Panc1 (cell line): ENCODE measurements around the gene DCXR. TPM values are rescaled to one million over a fixed set of nuclear protein-coding genes. Genes with fewer than 3 reads are reported as not detected.

ENCODE experiments used
- ATAC-seq: fragments of 200-7000 bp; cut with Tn5 transposase; 2 replicates; pipeline ENCODE4 v1.9.1; 2020; ENCODE audit warnings: mild to moderate bottlenecking, moderate library complexity
- BruUV-seq: library from RNA; stranded (reverse); fragments of 400-500 nt; replicated peaks from 2 replicates; lab custom pipeline; 2021; lab: Mats Ljungman, UMichigan
- CTCF ChIA-PET: fragments of 300-600 bp; sonication (Branson Sonifier 250); formaldehyde crosslinking; loops from one replicate; lab custom pipeline; 2022; ENCODE audit warnings: antibody characterized with exemption; lab: Charles Lee
- POLR2A ChIA-PET: fragments of 300-600 bp; sonication (Branson Sonifier 250); formaldehyde crosslinking; loops from one replicate; lab custom pipeline; 2022; ENCODE audit warnings: antibody characterized with exemption; lab: Charles Lee
- DNase-seq: peaks from one replicate; pipeline ENCODE4 v3.0.0-alpha.2; 2010; ENCODE audit warnings: low read depth, low spot score
- H3K27ac ChIP-seq: 2 replicates; pipeline ENCODE4 v1.5.1; 2011; ENCODE audit warnings: mild to moderate bottlenecking, low read length, inconsistent platforms
- H3K27me3 ChIP-seq: fragments of 200-500 bp; sonication (Bioruptor generic); 2 replicates; pipeline ENCODE4 v1.6.0; 2014; ENCODE audit warnings: low read length, inconsistent platforms; ENCODE audit not compliant: control insufficient read depth, insufficient read depth
- H3K36me3 ChIP-seq: fragments of 200-500 bp; sonication (Bioruptor generic); 2 replicates; pipeline ENCODE4 v1.5.1; 2014; ENCODE audit warnings: inconsistent platforms, mild to moderate bottlenecking, low read length, moderate library complexity; ENCODE audit not compliant: control insufficient read depth, insufficient read depth
- H3K4me1 ChIP-seq: 2 replicates; pipeline ENCODE4 v1.5.1; 2011; ENCODE audit warnings: inconsistent platforms, mild to moderate bottlenecking, low read length, moderate library complexity; ENCODE audit not compliant: control insufficient read depth, insufficient read depth
- H3K4me3 ChIP-seq, 2 experiments: 2 replicates each; pipeline ENCODE4 v1.5.1; 2011 to 2012; ENCODE audit warnings: low read depth in 2 of 2, low read length in 2 of 2, mild to moderate bottlenecking in 2 of 2, inconsistent platforms in 1 of 2, moderate library complexity in 1 of 2
- H3K9me3 ChIP-seq: fragments of 200-500 bp; sonication (Bioruptor generic); 2 replicates; pipeline ENCODE4 v1.5.1; 2014; ENCODE audit warnings: low read depth, mild to moderate bottlenecking, inconsistent platforms, low read length, moderate library complexity; ENCODE audit not compliant: control insufficient read depth, insufficient read depth
- CTCF ChIP-seq: fragments of 450-650 bp; IDR thresholded peaks from 2 replicates; pipeline ENCODE4 v1.5.1; 2017; ENCODE audit warnings: mild to moderate bottlenecking
- POLR2AphosphoS5 ChIP-seq: IDR thresholded peaks from 2 replicates; pipeline ENCODE4 v1.6.1; 2012; ENCODE audit warnings: mild to moderate bottlenecking, low read depth, low read length, moderate library complexity
- REST ChIP-seq, 2 experiments: IDR thresholded peaks; 2 replicates each; pipeline ENCODE4 v1.6.1; 2011 to 2012; ENCODE audit warnings: low read depth in 2 of 2, control low read depth in 1 of 2, low read length in 1 of 2, mild to moderate bottlenecking in 1 of 2, moderate library complexity in 1 of 2; ENCODE audit not compliant: insufficient read depth in 1 of 2
- SIN3A ChIP-seq: IDR thresholded peaks from 2 replicates; pipeline ENCODE4 v1.6.1; 2012; ENCODE audit warnings: low read depth, mild to moderate bottlenecking, low read length, moderate library complexity, borderline replicate concordance; ENCODE audit not compliant: insufficient read depth
- TCF7L2 ChIP-seq: IDR thresholded peaks from 2 replicates; pipeline ENCODE4 v1.6.1; 2011; ENCODE audit warnings: mild to moderate bottlenecking, low read depth, low read length, inconsistent platforms
- in situ Hi-C: cut with HindIII; loops from 2 replicates; pipeline ENCODE4 v1.10.0; 2016; ENCODE audit warnings: low sequenced_read_pairs, low pct_unique_long_range_greater_than_20kb
- intact Hi-C: fragments of 100-400 bp; cut with micrococcal nuclease; formaldehyde crosslinking; loops from one replicate; pipeline ENCODE4 v1.10.0; 2022; ENCODE audit not compliant: unreplicated experiment
- total RNA-seq: library from RNA; stranded (reverse); gene quantifications from one replicate; pipeline ENCODE4 v1.2.1, GENCODE V29; 2021; ENCODE audit not compliant: unreplicated experiment

The DCXR gene
- total RNA-seq, 1 experiment from 2014 or later, result 128 TPM

DNA sequence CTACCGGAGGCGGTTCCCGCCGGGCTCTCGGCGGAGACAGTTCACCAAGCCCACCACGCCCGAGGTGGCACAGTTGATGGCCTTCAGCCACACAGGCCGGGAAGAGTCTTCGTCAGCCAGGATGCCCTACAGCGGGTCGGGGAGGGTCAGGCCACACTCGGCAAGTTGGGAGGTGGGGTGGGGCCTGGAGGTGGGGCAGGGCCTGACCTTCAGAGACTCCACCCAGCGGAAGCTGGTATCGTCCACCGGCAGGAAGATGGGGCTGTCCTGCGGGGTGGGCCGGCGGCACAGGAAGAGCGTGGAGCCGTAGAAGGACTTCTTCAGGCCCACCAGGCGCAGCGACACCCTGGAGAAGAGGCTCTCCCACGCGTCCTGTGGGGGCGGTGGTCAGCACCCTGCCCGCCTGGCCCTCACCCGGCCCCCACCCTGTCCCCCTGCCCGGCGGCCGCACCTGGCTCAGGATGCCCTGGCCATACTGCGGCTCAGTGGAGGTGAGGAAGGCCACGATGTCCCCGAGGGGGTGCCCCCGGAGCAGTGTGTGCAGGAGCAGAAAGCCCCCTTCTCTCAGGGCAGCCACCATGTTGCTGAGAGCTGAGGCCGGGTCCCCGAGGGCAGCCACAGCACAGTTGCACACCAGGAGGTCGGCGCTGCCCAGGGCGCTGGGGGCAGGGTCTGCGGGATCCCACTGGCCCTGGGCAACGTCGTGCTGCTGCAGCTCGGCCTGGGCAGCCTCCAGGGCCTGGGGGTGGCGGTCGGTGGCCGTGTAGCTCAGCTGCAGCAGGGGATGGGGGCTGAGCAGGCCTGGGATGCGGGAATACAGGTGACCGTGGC lies 47.7 kb upstream of the DCXR start:
- TF ChIP-seq POLR2AphosphoS5 (peak; percentile 29; the same call in 1 of the 2 replicates), SIN3A (no peak)
- no peak overlapping the region for H3K4me3 ChIP-seq
- H3K4me1 ChIP-seq, result no peaks in the 10 kb centered on the region
- CTCF ChIA-PET, result no interaction called here
- in situ Hi-C loops (no loop called here), intact Hi-C loops (no loop called here)
- no peak for DNase-seq
- no peak for ATAC-seq
- no peaks in the 10 kb centered on the region for H3K9me3 ChIP-seq
- H3K27me3 ChIP-seq, result no peaks in the 10 kb centered on the region
- H3K36me3 ChIP-seq, result peaks cover 25% of the 10 kb centered on the region
- H3K27ac ChIP-seq, result no peak overlapping the region
- POLR2A ChIA-PET, result no interaction called here
- no TSS peak for BruUV-seq

DNA sequence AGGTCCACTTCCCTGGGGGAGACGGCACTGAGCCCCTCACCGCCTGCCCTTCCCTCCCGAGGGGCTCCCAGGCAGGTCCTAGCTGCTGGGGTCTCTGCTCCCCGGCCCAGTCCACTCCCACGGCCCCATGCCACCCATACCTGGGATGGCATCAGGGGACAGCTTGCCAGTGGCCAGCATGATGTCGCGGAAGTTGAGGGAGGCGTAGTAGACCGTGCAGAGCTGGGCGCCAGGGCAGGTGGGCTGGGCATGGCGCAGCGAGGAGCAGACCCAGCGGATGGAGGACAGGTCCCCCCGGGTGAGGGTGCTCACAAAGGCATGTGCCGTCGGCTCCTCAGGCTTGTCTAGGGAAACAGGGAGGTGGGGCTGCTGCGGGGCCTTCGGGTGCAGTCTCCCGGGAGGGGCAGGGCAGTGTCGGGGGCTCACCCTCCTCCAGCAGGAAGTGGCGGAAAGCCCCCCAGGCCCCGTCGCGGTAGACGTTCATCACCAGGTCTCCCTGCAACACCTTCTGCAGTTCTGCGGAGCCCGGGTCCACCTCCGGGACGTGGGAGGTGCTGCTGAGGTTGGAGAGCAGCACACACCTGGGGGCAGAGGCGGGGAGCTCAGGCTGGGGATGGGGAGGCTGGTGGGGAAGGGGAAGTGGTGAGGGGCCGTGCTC lies 47.0 kb upstream of the DCXR start:
- ATAC-seq (no peak), DNase-seq (no peak)
- no peak overlapping the region for H3K4me3 ChIP-seq
- CTCF ChIA-PET, result no interaction called here
- H3K4me1 ChIP-seq, result peaks cover 5% of the 10 kb centered on the region
- H3K36me3 ChIP-seq, result peaks cover 21% of the 10 kb centered on the region
- no peaks in the 10 kb centered on the region for H3K27me3 ChIP-seq
- BruUV-seq, result no TSS peak
- H3K9me3 ChIP-seq, result no peaks in the 10 kb centered on the region
- H3K27ac ChIP-seq, result no peak overlapping the region
- in situ Hi-C loops (no loop called here), intact Hi-C loops (no loop called here)
- no peak; the same call in 1 of the 2 replicates for TF ChIP-seq POLR2AphosphoS5
- TF ChIP-seq CTCF, result no peak
- no peak for TF ChIP-seq SIN3A
- no peak for TF ChIP-seq TCF7L2
- no peak for TF ChIP-seq REST (IDR thresholded peaks at IDR 0.05; ENCODE audit: insufficient read depth in 1 of 2, low read depth in 2 of 2, low read length in 1 of 2)
- POLR2A ChIA-PET, result no interaction called here
